ENCODE results near the gene GBX1.

Gene GBX1

DNA sequence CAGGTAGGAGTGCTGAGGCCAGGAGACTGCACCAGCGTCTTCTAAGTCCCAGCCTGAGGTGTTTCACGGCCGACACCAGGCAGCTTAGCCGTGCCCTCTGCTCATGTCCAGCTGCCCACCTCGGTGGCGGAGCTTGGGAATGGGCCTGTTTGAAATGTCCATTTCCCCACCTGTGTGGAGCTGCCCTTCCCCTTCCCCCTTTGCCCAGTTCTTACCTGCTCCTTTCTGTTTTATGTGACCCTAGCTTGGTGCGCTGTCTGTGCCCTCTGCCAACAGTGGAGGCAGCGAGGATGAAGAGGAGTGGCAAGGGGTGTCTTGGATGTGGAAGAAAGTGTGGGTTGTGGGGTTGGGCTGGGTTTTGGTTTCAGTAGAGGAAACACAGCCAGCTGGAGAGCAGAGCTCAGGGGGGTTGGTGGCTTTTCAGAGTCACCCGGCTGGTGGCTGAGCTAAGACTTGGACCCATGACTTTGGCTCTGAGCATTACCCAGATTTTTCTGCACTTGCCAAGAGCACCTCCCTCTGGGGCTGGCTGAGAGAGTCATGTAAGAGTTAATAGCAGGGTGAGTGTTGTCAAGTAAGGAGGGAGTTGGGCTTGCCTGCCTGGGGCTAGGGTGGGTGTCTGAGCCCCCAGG is 37.4 kb downstream of the GBX1 start:
- no peak overlapping the region for H3K27ac Mint-ChIP-seq
- no peaks in the 10 kb centered on the region for H3K4me1 Mint-ChIP-seq
- ATAC-seq (no peak), DNase-seq (no peak)
- no peaks in the 10 kb centered on the region for H3K9me3 Mint-ChIP-seq
- no peak overlapping the region for H3K4me3 Mint-ChIP-seq
- H3K27me3 Mint-ChIP-seq = no peaks in the 10 kb centered on the region

DNA sequence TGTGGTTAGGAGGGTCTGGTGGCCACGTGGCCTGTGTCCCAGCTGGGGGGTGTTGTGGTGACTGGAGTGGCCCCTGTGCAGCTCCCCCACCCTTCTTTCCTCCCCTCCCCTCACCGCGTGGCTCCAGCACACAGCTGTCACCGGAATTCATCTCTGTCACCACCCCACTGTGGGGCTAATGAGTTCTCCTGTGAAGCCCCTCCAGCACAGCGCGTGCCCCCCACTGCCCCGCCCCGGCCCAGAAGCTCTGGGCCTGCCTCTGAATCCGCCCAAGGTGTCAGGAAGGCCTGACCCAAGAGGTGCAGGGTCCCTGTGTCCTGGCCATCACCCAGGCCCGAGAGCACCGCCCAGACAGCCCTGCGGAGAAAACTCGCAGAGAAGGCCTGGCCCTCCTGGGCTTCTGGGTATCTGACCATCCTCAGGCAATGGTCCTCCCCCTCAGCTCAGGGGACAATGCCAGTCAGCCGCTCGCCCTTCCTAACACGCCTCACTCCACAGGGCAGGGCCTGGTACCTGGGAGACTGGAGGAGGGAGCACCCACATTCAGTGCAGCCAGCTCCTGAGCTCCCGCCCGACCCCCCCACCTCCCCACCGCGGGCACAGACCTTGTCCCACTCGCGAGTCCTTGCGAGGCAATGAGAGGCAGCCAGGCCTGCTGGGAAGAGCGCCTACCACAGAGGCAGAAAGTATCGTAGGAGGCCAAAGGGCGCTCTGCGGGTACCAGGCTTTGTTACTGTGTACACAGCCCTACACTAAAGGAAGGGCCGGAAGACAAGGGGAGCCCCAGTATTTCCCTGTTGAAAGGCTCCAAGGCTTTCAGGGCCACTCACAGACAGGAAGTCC is 38.2 kb downstream of the GBX1 start:
- Mint-ChIP-seq H3K27ac (no peak overlapping the region), H3K9me3 (no peaks in the 10 kb centered on the region), H3K4me3 (no peak overlapping the region), H3K27me3 (no peaks in the 10 kb centered on the region), H3K4me1 (no peaks in the 10 kb centered on the region)
- ATAC-seq = no peak
- DNase-seq = no peak

DNA sequence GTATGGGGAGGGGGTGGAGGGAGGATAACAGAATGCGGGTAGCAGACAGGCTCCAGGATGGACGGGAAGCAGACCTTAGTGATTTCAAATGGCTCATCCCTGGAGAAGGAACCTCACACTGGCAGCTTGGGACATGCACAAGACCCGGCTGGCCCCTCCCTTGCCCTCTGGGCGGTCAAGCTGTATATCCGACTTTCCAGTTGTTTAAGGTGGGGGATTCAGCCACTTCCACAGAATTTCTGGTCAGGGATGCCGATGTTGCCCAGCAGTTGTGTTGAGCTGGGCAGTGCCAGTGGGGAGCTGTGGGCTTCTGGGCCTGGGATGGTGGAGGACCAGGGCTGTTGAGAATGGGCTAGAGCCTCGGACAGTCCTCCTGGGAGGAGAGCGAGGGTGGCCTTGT is 38.8 kb downstream of the GBX1 start:
- no peak overlapping the region for H3K4me3 Mint-ChIP-seq
- no peaks in the 10 kb centered on the region for H3K9me3 Mint-ChIP-seq
- no peak overlapping the region for H3K27ac Mint-ChIP-seq
- DNase-seq (no peak), ATAC-seq (no peak)
- H3K27me3 Mint-ChIP-seq = no peaks in the 10 kb centered on the region
- H3K4me1 Mint-ChIP-seq = peaks cover 6% of the 10 kb centered on the region

DNA sequence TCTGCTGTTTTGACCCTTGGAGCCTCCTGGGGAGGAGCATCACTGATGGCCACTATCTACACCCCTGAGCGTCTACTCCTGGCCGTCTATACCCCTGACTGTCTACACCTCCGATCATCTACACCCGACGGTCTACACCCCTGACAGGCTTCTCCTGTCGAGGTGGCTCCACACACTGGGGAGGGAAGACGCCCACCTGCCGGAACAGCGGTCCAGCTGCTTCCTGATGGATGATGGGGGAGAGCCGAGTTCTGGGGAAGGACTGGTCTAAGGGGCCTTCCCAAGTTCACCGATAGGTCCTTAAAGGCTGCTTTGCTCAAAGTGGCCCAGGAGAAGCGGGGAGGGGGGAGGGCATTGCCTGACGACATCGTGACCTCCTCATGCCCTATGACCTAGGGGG is 39.4 kb downstream of the GBX1 start:
- no peak for DNase-seq
- H3K4me3 Mint-ChIP-seq = no peak overlapping the region
- no peak for ATAC-seq
- no peaks in the 10 kb centered on the region for H3K27me3 Mint-ChIP-seq
- H3K9me3 Mint-ChIP-seq = no peaks in the 10 kb centered on the region
- peaks cover 9% of the 10 kb centered on the region for H3K4me1 Mint-ChIP-seq
- no peak overlapping the region for H3K27ac Mint-ChIP-seq

- Mint-ChIP-seq H3K9me3 (no peaks in the 10 kb centered on the region), H3K27ac (no peak overlapping the region), H3K27me3 (no peaks in the 10 kb centered on the region), H3K4me1 (peaks cover 9% of the 10 kb centered on the region), H3K4me3 (no peak overlapping the region)
- no peak for DNase-seq
- no peak for ATAC-seq
These were observed 40.9 kb downstream of the GBX1 start for GRCh38 chr7:151126491-151127137.

DNA sequence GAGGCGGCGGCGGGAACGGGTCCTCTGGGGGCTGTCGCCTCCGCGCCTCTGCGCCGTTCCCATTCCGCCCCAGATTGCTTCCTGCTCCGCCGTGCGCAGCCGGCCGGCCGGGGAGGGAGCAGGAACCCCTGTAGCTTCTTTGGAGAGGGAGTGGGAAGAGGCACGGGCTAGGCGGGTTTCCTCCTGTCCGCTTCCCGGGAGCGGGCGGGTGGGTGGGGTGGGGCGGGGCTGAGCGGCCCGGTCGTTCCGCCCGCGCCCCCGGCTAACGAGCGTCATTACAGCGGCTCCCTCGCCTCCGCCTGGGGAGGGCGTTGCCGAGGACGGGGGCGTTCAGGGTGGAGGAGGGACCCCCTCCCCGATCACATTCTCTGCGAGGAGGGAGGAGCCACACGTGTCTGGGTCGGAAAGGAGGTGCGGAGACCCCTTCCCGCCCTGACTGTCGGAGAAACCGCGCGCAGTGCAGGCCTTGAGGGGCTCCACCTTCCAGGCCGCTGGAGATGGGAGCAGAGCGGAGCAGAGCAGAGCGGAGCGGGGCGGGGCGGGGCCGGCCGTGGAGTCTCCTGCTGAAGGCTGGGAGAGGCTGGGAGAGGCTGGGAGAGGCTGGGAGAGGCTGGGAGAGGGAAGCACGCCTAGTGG is 41.5 kb downstream of the GBX1 start:
- ATAC-seq (no peak), DNase-seq (no peak)
- H3K27me3 Mint-ChIP-seq = no peaks in the 10 kb centered on the region
- no peaks in the 10 kb centered on the region for H3K9me3 Mint-ChIP-seq
- peaks cover 9% of the 10 kb centered on the region for H3K4me1 Mint-ChIP-seq
- H3K27ac Mint-ChIP-seq = no peak overlapping the region
- peak overlapping the region in 1 of 2 donors; percentile 48 for H3K4me3 Mint-ChIP-seq

- H3K9me3 Mint-ChIP-seq = no peaks in the 10 kb centered on the region
These were observed 42.0 kb downstream of the GBX1 start for GRCh38 chr7:151125470-151125845.

DNA sequence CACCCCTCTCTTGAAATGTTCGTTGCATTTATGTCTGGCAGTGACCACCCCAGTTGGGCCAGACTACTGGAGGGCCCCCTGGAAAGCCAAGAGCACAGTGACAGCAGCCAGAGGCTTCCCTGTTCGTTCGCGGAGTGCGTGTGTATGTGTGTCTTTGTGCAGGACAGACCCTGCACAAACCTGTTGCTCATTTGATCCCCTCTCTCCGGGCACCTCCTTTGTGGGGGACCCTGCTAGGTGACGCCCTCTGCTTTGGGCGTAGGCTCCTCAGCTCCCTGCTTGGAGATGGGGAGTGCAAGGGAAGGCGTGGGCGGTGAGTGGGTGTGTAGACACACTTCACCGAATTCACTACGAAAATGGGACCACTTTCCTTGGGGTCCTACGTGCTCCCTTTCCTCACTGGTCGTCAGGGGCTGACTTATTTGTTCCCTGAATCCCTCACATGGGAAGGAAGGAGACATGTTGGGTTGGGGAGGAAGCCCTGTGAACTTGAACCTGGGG is 42.5 kb downstream of the GBX1 start:
- ATAC-seq (no peak), DNase-seq (no peak)
- H3K4me3 Mint-ChIP-seq = no peak overlapping the region
- peaks cover 9% of the 10 kb centered on the region for H3K4me1 Mint-ChIP-seq
- no peaks in the 10 kb centered on the region for H3K27me3 Mint-ChIP-seq
- no peaks in the 10 kb centered on the region for H3K9me3 Mint-ChIP-seq
- no peak overlapping the region for H3K27ac Mint-ChIP-seq

More at GRCh38 chr7:151125470-151125845, 42.0 kb downstream of the GBX1 start:
- Mint-ChIP-seq H3K4me1 (peaks cover 9% of the 10 kb centered on the region), H3K27ac (no peak overlapping the region), H3K27me3 (no peaks in the 10 kb centered on the region), H3K4me3 (peak overlapping the region in 1 of 2 donors; percentile 48)
- ATAC-seq (no peak), DNase-seq (no peak)

GRCh38 chr7:151124481-151124880 is 43.0 kb downstream of the GBX1 start:
- Mint-ChIP-seq H3K27me3 (no peaks in the 10 kb centered on the region), H3K9me3 (no peaks in the 10 kb centered on the region), H3K27ac (no peak overlapping the region), H3K4me3 (no peak overlapping the region), H3K4me1 (peaks cover 9% of the 10 kb centered on the region)
- no peak for DNase-seq
- ATAC-seq = no peak

- H3K4me3 Mint-ChIP-seq = no peak overlapping the region
- ATAC-seq (peak; percentile 79), DNase-seq (peak; percentile 76 to 80)
- H3K27me3 Mint-ChIP-seq = no peaks in the 10 kb centered on the region
- no peak overlapping the region for H3K27ac Mint-ChIP-seq
- H3K9me3 Mint-ChIP-seq = no peaks in the 10 kb centered on the region
- H3K4me1 Mint-ChIP-seq = peaks cover 9% of the 10 kb centered on the region
These were observed 43.6 kb downstream of the GBX1 start for GRCh38 chr7:151123822-151124464.

DNA sequence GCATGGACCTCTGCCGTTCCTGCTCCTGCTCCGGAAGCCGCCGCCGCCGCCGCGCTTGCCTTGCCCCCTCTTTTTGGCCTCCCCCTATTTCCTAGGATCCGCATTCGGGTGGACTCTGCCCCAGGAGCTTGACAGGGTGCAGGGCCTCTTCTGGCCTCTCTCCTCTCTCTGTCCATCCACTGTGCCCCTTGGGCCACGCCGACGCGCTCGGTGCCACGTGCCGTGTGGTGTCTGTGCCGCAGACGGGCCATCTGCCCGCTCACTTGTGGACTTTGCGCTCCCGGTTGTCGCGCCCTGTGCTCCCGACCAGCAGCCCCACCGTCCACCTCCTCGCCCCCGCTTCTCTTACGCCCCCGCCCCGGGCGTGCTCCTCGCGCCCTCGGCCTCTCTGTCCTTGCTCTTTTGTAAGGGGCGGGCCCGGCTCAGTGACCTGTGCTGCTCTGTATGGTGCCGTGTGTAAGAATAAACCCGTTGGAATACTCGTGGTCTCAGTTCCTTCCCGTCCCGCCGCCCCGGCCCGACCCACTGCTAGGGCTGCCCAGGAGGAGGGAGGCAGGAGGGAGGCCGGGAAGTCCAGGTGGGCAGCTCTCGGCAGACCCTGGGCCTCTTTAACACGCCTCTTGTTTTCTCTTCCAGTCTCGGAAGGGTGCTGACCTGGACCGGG is 44.2 kb downstream of the GBX1 start:
- DNase-seq (no peak), ATAC-seq (peak; percentile 19)
- H3K4me1 Mint-ChIP-seq = peaks cover 9% of the 10 kb centered on the region
- no peaks in the 10 kb centered on the region for H3K27me3 Mint-ChIP-seq
- no peak overlapping the region for H3K27ac Mint-ChIP-seq
- no peaks in the 10 kb centered on the region for H3K9me3 Mint-ChIP-seq
- no peak overlapping the region for H3K4me3 Mint-ChIP-seq

GRCh38 chr7:151122796-151123157 is 44.7 kb downstream of the GBX1 start:
- peaks cover 9% of the 10 kb centered on the region for H3K4me1 Mint-ChIP-seq
- H3K9me3 Mint-ChIP-seq = no peaks in the 10 kb centered on the region
- H3K27me3 Mint-ChIP-seq = no peaks in the 10 kb centered on the region
- ATAC-seq (no peak), DNase-seq (no peak)
- no peak overlapping the region for H3K4me3 Mint-ChIP-seq
- no peak overlapping the region for H3K27ac Mint-ChIP-seq

DNA sequence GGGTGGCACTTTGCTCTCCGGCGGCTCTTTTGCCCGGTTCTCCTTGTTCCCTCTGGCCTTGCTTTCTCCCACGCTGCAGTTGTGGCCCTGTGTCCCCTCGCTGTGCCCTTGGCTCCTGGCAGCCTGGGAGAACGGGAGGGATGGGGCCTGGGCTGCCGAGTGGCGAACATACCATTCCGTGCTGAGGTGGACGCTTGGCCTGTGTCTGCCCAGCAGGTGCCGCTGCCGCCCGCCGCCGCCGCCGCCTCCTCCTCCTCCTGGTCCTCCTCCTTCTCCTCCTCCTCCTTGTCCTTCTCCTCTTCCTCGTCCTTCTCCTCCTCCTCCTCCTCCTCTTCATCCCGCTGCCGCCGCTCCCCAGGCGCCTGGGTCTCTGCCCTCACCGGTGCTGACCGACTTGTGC is 45.2 kb downstream of the GBX1 start:
- DNase-seq (no peak), ATAC-seq (no peak)
- H3K27me3 Mint-ChIP-seq = no peaks in the 10 kb centered on the region
- no peak overlapping the region for H3K4me3 Mint-ChIP-seq
- H3K4me1 Mint-ChIP-seq = peaks cover 12% of the 10 kb centered on the region
- H3K27ac Mint-ChIP-seq = no peak overlapping the region
- H3K9me3 Mint-ChIP-seq = no peaks in the 10 kb centered on the region

GRCh38 chr7:151121380-151122170 is 45.9 kb downstream of the GBX1 start:
- Mint-ChIP-seq H3K27me3 (no peaks in the 10 kb centered on the region), H3K4me1 (peaks cover 16% of the 10 kb centered on the region), H3K27ac (no peak overlapping the region), H3K4me3 (no peak overlapping the region), H3K9me3 (no peaks in the 10 kb centered on the region)
- no peak for ATAC-seq
- no peak for DNase-seq

Data from stimulated activated naive CD8-positive, alpha-beta T cell treated with anti-CD3 and anti-CD28 coated beads, Interleukin-15, amount 100 ng/mL, for 72 hours (primary cell).